ENCODE measurements around the gene PLET1. TPM values are rescaled to one million over a fixed set of nuclear protein-coding genes. Genes with fewer than 3 reads are reported as not detected.

The PLET1 gene
- total RNA-seq, 1 donor, result not detected

DNA sequence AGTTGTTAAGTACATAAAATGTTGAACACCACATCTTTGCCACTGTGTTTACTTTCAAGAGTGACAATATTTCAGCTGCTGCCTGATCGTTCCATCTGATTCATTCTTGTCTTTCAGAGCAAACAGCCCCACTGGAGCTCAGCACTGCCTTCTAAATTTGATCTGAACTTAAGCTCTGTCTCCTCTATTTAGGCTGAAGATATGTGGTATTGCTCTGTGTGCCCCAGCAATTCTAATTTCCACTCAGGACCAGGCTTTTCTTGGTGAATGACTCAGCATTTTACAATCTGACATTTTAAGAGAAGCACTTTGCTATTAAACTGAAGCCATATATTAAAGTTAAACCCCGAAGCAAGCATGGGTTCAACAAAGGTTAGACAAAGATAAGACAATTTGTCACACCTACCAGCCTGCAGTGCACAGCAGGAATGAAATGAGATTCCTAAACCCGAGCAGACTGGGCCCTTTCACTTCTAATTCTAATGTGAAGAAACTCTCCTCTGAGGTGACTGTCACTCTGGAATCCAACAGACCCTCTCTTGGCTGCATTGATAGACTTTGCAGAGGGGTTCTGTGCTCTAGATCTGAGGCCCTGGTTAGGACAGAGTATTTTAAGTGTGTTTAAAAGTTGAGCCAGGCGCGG lies 41.7 kb upstream of the PLET1 start:
- TF ChIP-seq, protein P1, sequence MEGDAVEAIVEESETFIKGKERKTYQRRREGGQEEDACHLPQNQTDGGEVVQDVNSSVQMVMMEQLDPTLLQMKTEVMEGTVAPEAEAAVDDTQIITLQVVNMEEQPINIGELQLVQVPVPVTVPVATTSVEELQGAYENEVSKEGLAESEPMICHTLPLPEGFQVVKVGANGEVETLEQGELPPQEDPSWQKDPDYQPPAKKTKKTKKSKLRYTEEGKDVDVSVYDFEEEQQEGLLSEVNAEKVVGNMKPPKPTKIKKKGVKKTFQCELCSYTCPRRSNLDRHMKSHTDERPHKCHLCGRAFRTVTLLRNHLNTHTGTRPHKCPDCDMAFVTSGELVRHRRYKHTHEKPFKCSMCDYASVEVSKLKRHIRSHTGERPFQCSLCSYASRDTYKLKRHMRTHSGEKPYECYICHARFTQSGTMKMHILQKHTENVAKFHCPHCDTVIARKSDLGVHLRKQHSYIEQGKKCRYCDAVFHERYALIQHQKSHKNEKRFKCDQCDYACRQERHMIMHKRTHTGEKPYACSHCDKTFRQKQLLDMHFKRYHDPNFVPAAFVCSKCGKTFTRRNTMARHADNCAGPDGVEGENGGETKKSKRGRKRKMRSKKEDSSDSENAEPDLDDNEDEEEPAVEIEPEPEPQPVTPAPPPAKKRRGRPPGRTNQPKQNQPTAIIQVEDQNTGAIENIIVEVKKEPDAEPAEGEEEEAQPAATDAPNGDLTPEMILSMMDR (IDR thresholded peaks at IDR 0.05; ENCODE audit: insufficient read depth, low read depth, low read length), result no peak
- no peak overlapping the region for H3K4me3 ChIP-seq (ENCODE audit: low read depth, low read length)
- peak; percentile 60 for DNase-seq (ENCODE audit: low read depth)

DNA sequence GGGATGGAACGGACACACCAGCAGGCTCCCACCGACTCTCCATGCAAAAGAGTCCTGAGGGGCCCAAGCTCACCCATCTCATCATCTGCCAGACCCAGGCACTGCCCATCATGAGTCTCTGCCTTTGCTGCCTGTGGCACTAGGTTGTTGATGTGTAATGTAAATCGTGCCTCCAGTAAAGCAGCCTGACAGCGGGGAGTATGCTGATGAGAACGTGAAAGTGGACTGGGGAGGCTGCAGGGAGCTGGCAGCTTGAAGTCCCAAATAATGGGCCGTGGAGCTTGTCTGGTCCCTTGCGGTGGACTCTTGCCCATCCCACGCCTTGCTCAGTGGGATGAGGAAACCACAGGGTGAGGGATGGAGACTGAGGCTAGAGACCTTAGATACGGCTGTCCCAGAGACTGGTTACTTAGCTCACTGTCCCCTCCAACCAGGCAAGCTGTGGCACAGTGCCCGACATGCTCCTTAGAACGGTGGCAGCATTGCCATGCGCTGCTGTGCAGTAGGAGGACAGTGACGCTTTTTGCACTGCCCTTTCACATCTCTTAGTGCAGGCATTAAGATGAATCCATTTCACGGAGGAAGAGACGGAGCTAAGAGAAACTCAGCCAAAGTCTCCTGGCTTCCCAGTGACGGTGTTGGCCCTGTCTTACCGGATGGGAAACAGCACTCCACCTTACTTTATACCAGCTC lies 39.6 kb upstream of the PLET1 start:
- no peak overlapping the region for H3K4me3 ChIP-seq (ENCODE audit: low read depth, low read length)
- TF ChIP-seq, protein P1 (IDR thresholded peaks at IDR 0.05; ENCODE audit: insufficient read depth, low read depth, low read length), result no peak
- no peak for DNase-seq (ENCODE audit: low read depth)

DNA sequence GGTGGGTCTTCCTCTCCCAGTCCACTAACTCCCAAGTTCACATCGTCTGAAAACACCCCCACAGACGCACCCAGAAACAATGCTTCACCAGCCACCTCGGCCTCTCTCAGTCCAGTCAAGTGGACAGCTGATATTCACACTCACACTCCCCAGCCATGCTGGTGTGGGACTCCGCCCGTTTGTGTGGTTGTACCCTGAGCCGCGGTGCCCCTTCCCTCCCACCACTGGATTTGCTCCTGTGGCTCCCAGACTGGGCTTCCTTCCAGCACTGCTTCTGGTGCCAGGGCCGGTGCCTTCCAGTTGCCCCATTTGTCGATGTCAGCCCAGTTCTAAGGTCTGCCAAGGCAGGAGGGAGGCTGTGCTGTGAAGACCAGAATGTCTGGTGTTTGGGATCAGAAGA lies 37.9 kb upstream of the PLET1 start:
- TF ChIP-seq, protein P1 (IDR thresholded peaks at IDR 0.05; ENCODE audit: insufficient read depth, low read depth, low read length), result no peak
- H3K4me3 ChIP-seq (ENCODE audit: low read depth, low read length), result no peak overlapping the region
- DNase-seq (ENCODE audit: low read depth), result no peak

DNA sequence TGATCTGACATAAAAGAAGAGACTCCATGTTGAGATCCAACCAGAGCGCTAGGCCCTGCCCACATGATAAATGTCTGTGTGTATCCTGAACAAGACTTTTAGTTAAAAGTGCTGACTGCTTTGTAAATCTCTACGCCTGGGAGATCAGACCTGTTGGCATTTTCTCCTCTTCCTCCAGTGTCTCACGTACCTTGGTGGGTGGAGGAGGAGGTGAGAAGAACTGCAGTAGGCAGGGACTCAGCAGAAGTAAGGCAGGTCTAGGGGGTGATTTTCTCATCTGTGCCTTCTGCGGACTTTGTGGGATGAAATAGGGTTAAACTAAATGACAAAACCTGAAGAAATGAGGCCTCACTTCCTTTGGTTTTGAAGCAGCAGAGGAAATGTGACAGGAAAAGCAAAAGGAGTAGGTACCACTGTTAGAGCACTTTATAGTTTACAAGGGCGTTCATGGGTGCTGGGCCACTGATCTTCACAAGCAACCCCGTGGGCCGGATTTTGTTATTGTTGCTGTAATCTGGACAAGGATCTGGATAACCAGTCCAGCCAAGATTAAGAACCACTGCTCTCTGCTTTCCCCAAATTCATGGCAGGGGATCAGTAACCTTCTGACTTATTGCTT lies 36.7 kb upstream of the PLET1 start:
- H3K4me3 ChIP-seq (ENCODE audit: low read depth, low read length), result no peak overlapping the region
- DNase-seq (ENCODE audit: low read depth), result no peak
- TF ChIP-seq, protein P1 (IDR thresholded peaks at IDR 0.05; ENCODE audit: insufficient read depth, low read depth, low read length), result no peak

GRCh38 chr11:112296044-112296443 lies 35.4 kb upstream of the PLET1 start:
- TF ChIP-seq, protein P1 (IDR thresholded peaks at IDR 0.05; ENCODE audit: insufficient read depth, low read depth, low read length), result no peak
- no peak overlapping the region for H3K4me3 ChIP-seq (ENCODE audit: low read depth, low read length)
- DNase-seq (ENCODE audit: low read depth), result no peak

DNA sequence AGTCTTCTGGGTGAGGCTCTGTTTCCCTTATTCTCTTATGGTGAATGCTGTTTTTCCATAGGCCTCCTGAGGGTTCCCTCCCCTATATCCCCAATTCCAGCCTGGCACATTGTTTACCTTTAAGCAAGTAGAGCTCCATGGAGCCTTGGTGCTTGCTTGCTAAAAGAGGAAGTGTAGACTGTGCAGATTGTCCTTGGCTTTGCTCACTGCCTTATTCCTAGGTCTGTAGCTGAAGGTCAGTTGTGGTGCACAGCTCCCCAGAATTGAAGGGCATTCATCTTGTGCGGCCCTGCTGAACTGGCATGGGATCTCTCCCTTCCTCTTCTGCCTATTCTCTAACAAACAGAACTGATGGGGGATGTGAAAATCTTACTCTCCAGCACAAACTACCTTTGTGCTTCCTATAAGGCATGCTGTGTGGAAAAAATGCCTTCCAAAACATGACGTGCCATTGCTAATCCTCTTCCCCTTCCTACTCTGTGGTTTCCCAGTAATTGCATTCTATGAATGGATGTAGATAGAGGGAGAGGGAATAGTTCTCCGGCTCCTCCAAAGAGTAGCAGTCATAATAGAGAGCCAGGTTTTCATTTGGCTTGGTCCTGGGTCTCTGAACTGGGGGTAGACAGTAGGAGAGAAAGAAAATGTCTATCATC lies 34.2 kb upstream of the PLET1 start:
- TF ChIP-seq, protein P1 (IDR thresholded peaks at IDR 0.05; ENCODE audit: insufficient read depth, low read depth, low read length), result no peak
- no peak overlapping the region for H3K4me3 ChIP-seq (ENCODE audit: low read depth, low read length)
- DNase-seq (ENCODE audit: low read depth), result peak; percentile 30
